ENCODE measurements around the gene SREBF2.
"Not testable (repeated sequence)": the region's sequence is repeated elsewhere in the genome, so short reads cannot be mapped to it uniquely, and the experiment has no call there.

The SREBF2 gene

GRCh38 chr22:41833369-41834004, 582 bp downstream of the SREBF2 start:
- H4K8ac ChIP-seq (ENCODE audit: low read depth, low read length), result no peak overlapping the region
- peaks cover 1% of the 10 kb centered on the region for H3K79me1 ChIP-seq (ENCODE audit: low read depth, low read length)
- peak overlapping the region; percentile 100 for H2BK5ac ChIP-seq (ENCODE audit: low read length)
- peak overlapping the region; percentile 97 for H3K9ac ChIP-seq (ENCODE audit: low read depth, low read length, poor library complexity)
- peak overlapping the region; percentile 92 for H3K27ac ChIP-seq (replicated peaks; ENCODE audit: low read length)
- peak overlapping the region; percentile 71 for H3K4ac ChIP-seq (ENCODE audit: low read length)
- peak overlapping the region; percentile 96 for H2BK120ac ChIP-seq (ENCODE audit: low read depth, low read length)
- H3K27me3 ChIP-seq (ENCODE audit: control insufficient read depth in 3 of 3, insufficient read depth in 3 of 3, low read depth in 1 of 3, low read length in 3 of 3), result no peaks in the 10 kb centered on the region
- DNase-seq (ENCODE audit: low spot score), result no peak
- H3K4me2 ChIP-seq (ENCODE audit: insufficient read depth, low read length, poor library complexity, severe bottlenecking), result peak overlapping the region; percentile 79
- H3K9me3 ChIP-seq (replicated peaks in 1 of 2; ENCODE audit: control insufficient read depth in 2 of 2, insufficient read depth in 1 of 2, low read depth in 1 of 2, low read length in 2 of 2), result peaks cover 0 to 4% of the 10 kb centered on the region in 2 donors
- H3K4me3 ChIP-seq (ENCODE audit: low read length in 2 of 2), result peak overlapping the region; percentile 90 to 99
- H4K91ac ChIP-seq (ENCODE audit: low read depth, low read length, poor library complexity), result peak overlapping the region; percentile 77
- H2BK12ac ChIP-seq (ENCODE audit: low read length), result peak overlapping the region; percentile 61
- H2AFZ ChIP-seq (ENCODE audit: low read length), result peak overlapping the region; percentile 62
- H2AK5ac ChIP-seq (ENCODE audit: low read depth, low read length), result peak overlapping the region; percentile 99
- H3K18ac ChIP-seq (ENCODE audit: low read length), result peak overlapping the region; percentile 99
- H3K4me1 ChIP-seq (ENCODE audit: control insufficient read depth in 2 of 2, insufficient read depth in 1 of 2, low read depth in 1 of 2, low read length in 2 of 2), result peaks cover 4 to 10% of the 10 kb centered on the region in 2 donors
- peaks cover 11 to 44% of the 10 kb centered on the region in 2 donors for H3K36me3 ChIP-seq (replicated peaks in 1 of 2; ENCODE audit: control insufficient read depth in 2 of 2, insufficient read depth in 2 of 2, low read length in 2 of 2)
- H2BK15ac ChIP-seq (ENCODE audit: low read length), result peak overlapping the region; percentile 84
- WGBS, 2 donors (ENCODE audit: extremely low coverage in 2 of 2, insufficient read length in 2 of 2, insufficient replicate concordance in 1 of 2), result no CpG with 5 or more reads among the region's 86 CpGs
- peak overlapping the region; percentile 94 for H3K23ac ChIP-seq (ENCODE audit: low read depth, low read length, poor library complexity)
- peak overlapping the region; percentile 66 for H3K14ac ChIP-seq (ENCODE audit: low read length)

GRCh38 chr22:41834005-41834944, 1.4 kb downstream of the SREBF2 start:
- no peak for DNase-seq (ENCODE audit: low spot score)
- Histone ChIP-seq H3K9ac (ENCODE audit: low read depth, low read length, poor library complexity) (peak overlapping the region; percentile 97), H2BK5ac (ENCODE audit: low read length) (peak overlapping the region; percentile 100), H3K14ac (ENCODE audit: low read length) (peak overlapping the region; percentile 59), H2AK5ac (ENCODE audit: low read depth, low read length) (peak overlapping the region; percentile 99), H2AFZ (ENCODE audit: low read length) (peak overlapping the region; percentile 62), H2BK120ac (ENCODE audit: low read depth, low read length) (peak overlapping the region; percentile 96), H3K23ac (ENCODE audit: low read depth, low read length, poor library complexity) (peak overlapping the region; percentile 94), H3K18ac (ENCODE audit: low read length) (peak overlapping the region; percentile 99), H3K27me3 (ENCODE audit: control insufficient read depth in 3 of 3, insufficient read depth in 3 of 3, low read depth in 1 of 3, low read length in 3 of 3) (no peaks in the 10 kb centered on the region), H3K9me3 (replicated peaks in 1 of 2; ENCODE audit: control insufficient read depth in 2 of 2, insufficient read depth in 1 of 2, low read depth in 1 of 2, low read length in 2 of 2) (peaks cover 0 to 4% of the 10 kb centered on the region in 2 donors), H4K91ac (ENCODE audit: low read depth, low read length, poor library complexity) (no peak overlapping the region), H3K4me3 (ENCODE audit: low read length in 2 of 2) (peak overlapping the region; percentile 90 to 99), H3K36me3 (replicated peaks in 1 of 2; ENCODE audit: control insufficient read depth in 2 of 2, insufficient read depth in 2 of 2, low read length in 2 of 2) (peaks cover 14 to 52% of the 10 kb centered on the region in 2 donors), H3K4ac (ENCODE audit: low read length) (no peak overlapping the region), H4K8ac (ENCODE audit: low read depth, low read length) (no peak overlapping the region), H3K4me1 (ENCODE audit: control insufficient read depth in 2 of 2, insufficient read depth in 1 of 2, low read depth in 1 of 2, low read length in 2 of 2) (peaks cover 9 to 11% of the 10 kb centered on the region in 2 donors), H2BK15ac (ENCODE audit: low read length) (peak overlapping the region; percentile 84), H3K4me2 (ENCODE audit: insufficient read depth, low read length, poor library complexity, severe bottlenecking) (peak overlapping the region; percentile 79), H3K79me1 (ENCODE audit: low read depth, low read length) (peaks cover 3% of the 10 kb centered on the region), H2BK12ac (ENCODE audit: low read length) (no peak overlapping the region), H3K27ac (replicated peaks; ENCODE audit: low read length) (peak overlapping the region; percentile 92)
- WGBS, 2 donors (ENCODE audit: extremely low coverage in 2 of 2, insufficient read length in 2 of 2, insufficient replicate concordance in 1 of 2), result no CpG with 5 or more reads among the region's 14 CpGs

- Histone ChIP-seq H3K36me3 (replicated peaks in 1 of 2; ENCODE audit: control insufficient read depth in 2 of 2, insufficient read depth in 2 of 2, low read length in 2 of 2) (peaks cover 17 to 58% of the 10 kb centered on the region in 2 donors), H3K4me1 (ENCODE audit: control insufficient read depth in 2 of 2, insufficient read depth in 1 of 2, low read depth in 1 of 2, low read length in 2 of 2) (peaks cover 9 to 15% of the 10 kb centered on the region in 2 donors)
- DNase-seq (ENCODE audit: low spot score); H4K8ac ChIP-seq (ENCODE audit: low read depth, low read length); H3K79me1 ChIP-seq (ENCODE audit: low read depth, low read length); H3K18ac ChIP-seq (ENCODE audit: low read length); H2BK5ac ChIP-seq (ENCODE audit: low read length); H2BK120ac ChIP-seq (ENCODE audit: low read depth, low read length); H4K91ac ChIP-seq (ENCODE audit: low read depth, low read length, poor library complexity); H2AFZ ChIP-seq (ENCODE audit: low read length); H3K4me2 ChIP-seq (ENCODE audit: insufficient read depth, low read length, poor library complexity, severe bottlenecking); H2BK12ac ChIP-seq (ENCODE audit: low read length); H3K27ac ChIP-seq (replicated peaks; ENCODE audit: low read length); H3K4me3 ChIP-seq (ENCODE audit: low read length in 2 of 2); H3K23ac ChIP-seq (ENCODE audit: low read depth, low read length, poor library complexity); H3K27me3 ChIP-seq (ENCODE audit: control insufficient read depth in 3 of 3, insufficient read depth in 3 of 3, low read depth in 1 of 3, low read length in 3 of 3); H2AK5ac ChIP-seq (ENCODE audit: low read depth, low read length); H3K14ac ChIP-seq (ENCODE audit: low read length); H2BK15ac ChIP-seq (ENCODE audit: low read length); H3K4ac ChIP-seq (ENCODE audit: low read length); H3K9me3 ChIP-seq (replicated peaks in 1 of 2; ENCODE audit: control insufficient read depth in 2 of 2, insufficient read depth in 1 of 2, low read depth in 1 of 2, low read length in 2 of 2); H3K9ac ChIP-seq (ENCODE audit: low read depth, low read length, poor library complexity): not testable (repeated sequence)
- WGBS, 2 donors (ENCODE audit: extremely low coverage in 2 of 2, insufficient read length in 2 of 2, insufficient replicate concordance in 1 of 2), result no CpG with 5 or more reads among the region's 8 CpGs
Measured at GRCh38 chr22:41835462-41835861, 2.6 kb downstream of the SREBF2 start.

- Histone ChIP-seq H3K27me3 (ENCODE audit: control insufficient read depth in 3 of 3, insufficient read depth in 3 of 3, low read depth in 1 of 3, low read length in 3 of 3) (no peaks in the 10 kb centered on the region), H3K9ac (ENCODE audit: low read depth, low read length, poor library complexity) (no peak overlapping the region), H3K18ac (ENCODE audit: low read length) (no peak overlapping the region), H3K27ac (replicated peaks; ENCODE audit: low read length) (no peak overlapping the region), H3K4ac (ENCODE audit: low read length) (no peak overlapping the region), H3K4me2 (ENCODE audit: insufficient read depth, low read length, poor library complexity, severe bottlenecking) (no peak overlapping the region), H3K9me3 (replicated peaks in 1 of 2; ENCODE audit: control insufficient read depth in 2 of 2, insufficient read depth in 1 of 2, low read depth in 1 of 2, low read length in 2 of 2) (peaks cover 0 to under 1% of the 10 kb centered on the region in 2 donors), H4K8ac (ENCODE audit: low read depth, low read length) (no peak overlapping the region), H2BK15ac (ENCODE audit: low read length) (no peak overlapping the region), H2AFZ (ENCODE audit: low read length) (no peak overlapping the region), H2BK5ac (ENCODE audit: low read length) (no peak overlapping the region), H3K36me3 (replicated peaks in 1 of 2; ENCODE audit: control insufficient read depth in 2 of 2, insufficient read depth in 2 of 2, low read length in 2 of 2) (peaks cover 23 to 69% of the 10 kb centered on the region in 2 donors), H3K14ac (ENCODE audit: low read length) (no peak overlapping the region), H3K4me1 (ENCODE audit: control insufficient read depth in 2 of 2, insufficient read depth in 1 of 2, low read depth in 1 of 2, low read length in 2 of 2) (peaks cover 11 to 18% of the 10 kb centered on the region in 2 donors), H2AK5ac (ENCODE audit: low read depth, low read length) (no peak overlapping the region), H3K79me1 (ENCODE audit: low read depth, low read length) (peaks cover 9% of the 10 kb centered on the region), H4K91ac (ENCODE audit: low read depth, low read length, poor library complexity) (no peak overlapping the region), H2BK120ac (ENCODE audit: low read depth, low read length) (no peak overlapping the region), H3K4me3 (ENCODE audit: low read length in 2 of 2) (peak overlapping the region in 1 of 2 donors; percentile 25), H2BK12ac (ENCODE audit: low read length) (no peak overlapping the region), H3K23ac (ENCODE audit: low read depth, low read length, poor library complexity) (no peak overlapping the region)
- DNase-seq (ENCODE audit: low spot score), result no peak
- WGBS, 2 donors (ENCODE audit: extremely low coverage in 2 of 2, insufficient read length in 2 of 2, insufficient replicate concordance in 1 of 2), result no CpG with 5 or more reads among the region's 2 CpGs
Measured at GRCh38 chr22:41836551-41836950, 3.6 kb downstream of the SREBF2 start.
